Keratinocyte (primary cell): ENCODE data around the gene ACSL6. TPM values are rescaled to one million over a fixed set of nuclear protein-coding genes. Genes with fewer than 3 reads are reported as not detected.

Source experiments
- DNase-seq: peaks from one replicate; pipeline ENCODE4 v3.0.0-alpha.2; 2011; ENCODE audit warnings: low read depth, missing footprints, low spot score
- FAIRE-seq: peaks from 2 replicates; lab custom pipeline; 2011; peaks lifted over from hg19 to GRCh38; lab: Jason Lieb, UNC
- H2AFZ ChIP-seq: 2 replicates; pipeline ENCODE4 v1.6.0; 2012; ENCODE audit warnings: low read length, control low read depth, inconsistent platforms; ENCODE audit not compliant: control insufficient read depth
- H3K27ac ChIP-seq: 2 replicates; pipeline ENCODE4 v1.5.1; 2011; ENCODE audit warnings: low read length; ENCODE audit not compliant: control insufficient read depth, insufficient read depth
- H3K27me3 ChIP-seq: 3 replicates; pipeline ENCODE4 v1.6.0; 2011; ENCODE audit warnings: low read length; ENCODE audit not compliant: control insufficient read depth, insufficient read depth; ENCODE audit errors: extremely low read depth
- H3K36me3 ChIP-seq, 2 experiments: 2 replicates in 1 of 2; 3 replicates in 1 of 2; pipeline ENCODE4 v1.5.1; 2011; ENCODE audit warnings: low read length in 2 of 2, mild to moderate bottlenecking in 1 of 2; ENCODE audit not compliant: control insufficient read depth in 2 of 2, insufficient read depth in 2 of 2; ENCODE audit errors: extremely low read depth in 1 of 2
- H3K4me1 ChIP-seq: 3 replicates; pipeline ENCODE4 v1.5.1; 2011; ENCODE audit warnings: low read length; ENCODE audit not compliant: control insufficient read depth, insufficient read depth; ENCODE audit errors: extremely low read depth
- H3K4me2 ChIP-seq: 3 replicates; pipeline ENCODE4 v1.6.0; 2011; ENCODE audit warnings: low read depth, low read length; ENCODE audit not compliant: control insufficient read depth, insufficient read depth; ENCODE audit errors: extremely low read depth
- H3K4me3 ChIP-seq, 3 experiments: fragments of 200-600 bp in 1 of 3; sonication (generic) in 1 of 3; 2 replicates in 2 of 3; 3 replicates in 1 of 3; pipeline ENCODE4 v1.5.1; 2011 to 2016; ENCODE audit warnings: low read length in 3 of 3, mild to moderate bottlenecking in 3 of 3, control low read depth in 2 of 3, inconsistent platforms in 1 of 3, low read depth in 1 of 3, mixed read lengths in 1 of 3, mixed run types in 1 of 3, moderate library complexity in 1 of 3; ENCODE audit not compliant: control insufficient read depth in 2 of 3, insufficient read depth in 2 of 3; ENCODE audit errors: extremely low read depth in 1 of 3
- H3K79me2 ChIP-seq: 2 replicates; pipeline ENCODE4 v1.6.0; 2012; ENCODE audit warnings: low read length; ENCODE audit not compliant: control insufficient read depth, insufficient read depth
- H3K9ac ChIP-seq: 3 replicates; pipeline ENCODE4 v1.6.0; 2011; ENCODE audit warnings: low read length; ENCODE audit not compliant: control insufficient read depth, insufficient read depth; ENCODE audit errors: extremely low read depth
- H3K9me1 ChIP-seq: 3 replicates; pipeline ENCODE4 v1.6.0; 2011; ENCODE audit warnings: low read length; ENCODE audit not compliant: control insufficient read depth, insufficient read depth; ENCODE audit errors: extremely low read depth
- H3K9me3 ChIP-seq: 2 replicates; pipeline ENCODE4 v1.5.1; 2012; ENCODE audit warnings: low read depth, low read length; ENCODE audit not compliant: control insufficient read depth
- H4K20me1 ChIP-seq: 3 replicates; pipeline ENCODE4 v1.6.0; 2011; ENCODE audit warnings: low read length; ENCODE audit not compliant: control insufficient read depth, insufficient read depth; ENCODE audit errors: extremely low read depth
- EZH2 ChIP-seq: IDR thresholded peaks from one replicate; pipeline ENCODE4 v1.6.1; 2012; ENCODE audit warnings: inconsistent platforms, mild to moderate bottlenecking, low read length, moderate library complexity
- dilution Hi-C: fragments of 300-500 bp; cut with MboI; formaldehyde crosslinking; loops from one replicate; pipeline ENCODE4 v1.7.0; 2020; ENCODE audit warnings: low sequenced_read_pairs; ENCODE audit not compliant: extremely low pct_ligation_motif_present
- polyA plus RNA-seq, 5 experiments: library from polyadenylated mRNA; depleted of rRNA in 3 of 5; stranded (reverse) in 3 of 5; stranded (forward) in 1 of 5; unstranded in 1 of 5; fragments of >200 nt; gene quantifications; 1 replicate in 1 of 5; 2 replicates in 3 of 5; 3 replicates in 1 of 5; pipeline versions ENCODE4 v1.2.1 to v1.2.3, GENCODE V29; 2011 to 2012; ENCODE audit warnings: missing spikeins in 2 of 5, low read depth in 1 of 5, low replicate concordance in 1 of 5
- TF ChIP-seq, protein P1 (sequence below), 3 experiments: IDR thresholded peaks in 1 of 3; conservative IDR thresholded peaks in 1 of 3; optimal IDR thresholded peaks in 1 of 3; 2 replicates in 2 of 3; 3 replicates in 1 of 3; pipeline versions ENCODE3 to v1.5.1; 2011; ENCODE audit warnings: low read length in 3 of 3, mild to moderate bottlenecking in 3 of 3, moderate library complexity in 2 of 3, control low read depth in 1 of 3, inconsistent platforms in 1 of 3; ENCODE audit not compliant: insufficient read depth in 2 of 3; ENCODE audit errors: extremely low read depth in 1 of 3

ACSL6 gene
- polyA plus RNA-seq, 1 donor (not counting 4 experiments of a cell fraction or from before 2014, with no cell fraction given) = 0.18 TPM

DNA sequence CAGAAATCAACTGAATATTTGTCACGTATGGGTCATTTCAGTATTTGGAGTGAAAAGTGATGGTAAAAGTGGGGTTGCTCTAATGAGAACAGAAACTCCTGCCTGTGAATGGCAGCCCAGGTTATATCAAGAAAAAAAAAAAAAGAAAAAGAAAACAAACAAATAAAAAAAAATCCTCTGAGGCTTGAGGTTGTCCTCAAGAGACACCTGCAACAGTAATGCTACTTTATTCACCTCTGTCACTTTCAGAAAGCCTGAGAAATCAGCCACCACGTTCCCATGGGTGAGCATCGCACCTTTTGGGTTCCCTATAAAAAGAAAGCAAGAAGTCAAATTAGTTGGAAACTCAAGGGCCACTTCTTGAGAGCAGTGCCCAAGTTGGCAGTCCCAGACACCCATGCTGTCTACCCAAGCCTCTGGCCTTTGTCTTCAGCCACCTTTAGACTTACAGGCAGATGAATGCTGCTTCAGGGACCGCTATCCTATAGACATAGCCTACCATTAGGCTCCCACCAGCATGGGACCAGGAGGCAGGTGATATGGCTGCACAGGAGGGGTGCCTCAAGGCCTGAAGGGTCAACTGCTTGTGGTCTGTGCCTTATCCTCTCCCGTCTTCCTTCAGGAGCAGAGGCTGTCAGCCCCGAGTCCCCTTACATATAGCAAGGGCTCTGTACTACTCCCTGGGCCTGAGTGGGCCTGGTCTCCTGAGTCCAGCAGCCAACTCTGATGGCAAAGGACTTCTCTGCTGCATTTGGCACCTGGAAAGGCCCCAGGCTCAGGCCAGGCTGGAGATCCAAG, 34.8 kb downstream of the ACSL6 start:
- no peak overlapping the region for H3K4me2 ChIP-seq
- H3K4me1 ChIP-seq = no peaks in the 10 kb centered on the region
- no peaks in the 10 kb centered on the region for H3K36me3 ChIP-seq
- no peaks in the 10 kb centered on the region for H3K9me1 ChIP-seq
- H3K79me2 ChIP-seq = no peaks in the 10 kb centered on the region
- no peaks in the 10 kb centered on the region for H4K20me1 ChIP-seq
- no peaks in the 10 kb centered on the region for H3K9me3 ChIP-seq
- no peak for FAIRE-seq
- TF ChIP-seq EZH2 = no peak
- TF ChIP-seq, protein P1, sequence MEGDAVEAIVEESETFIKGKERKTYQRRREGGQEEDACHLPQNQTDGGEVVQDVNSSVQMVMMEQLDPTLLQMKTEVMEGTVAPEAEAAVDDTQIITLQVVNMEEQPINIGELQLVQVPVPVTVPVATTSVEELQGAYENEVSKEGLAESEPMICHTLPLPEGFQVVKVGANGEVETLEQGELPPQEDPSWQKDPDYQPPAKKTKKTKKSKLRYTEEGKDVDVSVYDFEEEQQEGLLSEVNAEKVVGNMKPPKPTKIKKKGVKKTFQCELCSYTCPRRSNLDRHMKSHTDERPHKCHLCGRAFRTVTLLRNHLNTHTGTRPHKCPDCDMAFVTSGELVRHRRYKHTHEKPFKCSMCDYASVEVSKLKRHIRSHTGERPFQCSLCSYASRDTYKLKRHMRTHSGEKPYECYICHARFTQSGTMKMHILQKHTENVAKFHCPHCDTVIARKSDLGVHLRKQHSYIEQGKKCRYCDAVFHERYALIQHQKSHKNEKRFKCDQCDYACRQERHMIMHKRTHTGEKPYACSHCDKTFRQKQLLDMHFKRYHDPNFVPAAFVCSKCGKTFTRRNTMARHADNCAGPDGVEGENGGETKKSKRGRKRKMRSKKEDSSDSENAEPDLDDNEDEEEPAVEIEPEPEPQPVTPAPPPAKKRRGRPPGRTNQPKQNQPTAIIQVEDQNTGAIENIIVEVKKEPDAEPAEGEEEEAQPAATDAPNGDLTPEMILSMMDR (optimal IDR thresholded peaks at IDR 0.05 in 1 of 3, IDR thresholded peaks at IDR 0.05 in 1 of 3, conservative IDR thresholded peaks at IDR 0.05 in 1 of 3; ENCODE audit: extremely low read depth in 1 of 3, insufficient read depth in 2 of 3, low read length in 3 of 3) = no peak
- dilution Hi-C loops = no loop called here
- DNase-seq = no peak
- no peaks in the 10 kb centered on the region for H3K27me3 ChIP-seq
- H2AFZ ChIP-seq = no peak overlapping the region
- no peak overlapping the region for H3K9ac ChIP-seq
- no peak overlapping the region for H3K27ac ChIP-seq
- H3K4me3 ChIP-seq = no peak overlapping the region

DNA sequence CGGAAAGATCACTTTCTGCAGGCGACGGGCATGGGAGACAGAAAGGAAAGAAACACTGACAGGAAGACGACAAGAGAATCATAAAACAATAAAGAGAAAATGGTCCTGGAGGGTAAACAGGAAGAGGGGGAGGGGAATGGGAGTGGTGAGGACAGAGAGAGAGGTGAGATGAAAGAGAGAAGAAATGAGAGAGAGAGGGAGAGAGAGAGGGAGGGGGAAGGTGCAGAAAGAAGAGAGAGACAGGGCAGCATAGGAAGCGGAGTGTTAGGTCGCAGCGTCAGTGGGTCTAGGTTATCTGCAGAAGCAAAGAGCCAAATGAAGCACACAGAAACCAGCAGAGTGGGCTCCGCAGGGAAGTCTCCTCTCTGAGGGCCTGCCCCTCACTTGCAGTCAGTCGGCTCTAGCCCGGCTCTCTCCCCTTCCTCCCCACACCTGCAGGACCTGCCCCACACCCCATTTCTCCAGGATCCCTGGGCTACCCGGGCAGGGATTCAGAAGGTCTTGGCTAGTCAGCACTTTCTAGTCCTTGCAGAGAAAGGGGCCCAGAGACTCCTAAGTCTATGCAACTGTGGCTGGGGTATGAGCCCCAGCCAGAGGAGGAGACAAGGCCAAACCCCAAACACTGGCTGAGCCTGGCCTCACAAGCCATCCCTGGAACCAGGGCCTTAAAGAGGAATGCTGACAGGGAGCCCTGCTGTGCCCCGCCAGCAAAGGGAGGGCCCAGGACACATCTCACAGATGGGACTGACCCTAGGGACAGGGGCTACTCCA, 36.3 kb downstream of the ACSL6 start:
- Histone ChIP-seq H2AFZ (no peak overlapping the region), H3K79me2 (no peaks in the 10 kb centered on the region), H3K4me1 (no peaks in the 10 kb centered on the region), H3K4me2 (no peak overlapping the region), H3K4me3 (no peak overlapping the region), H4K20me1 (no peaks in the 10 kb centered on the region), H3K9me3 (no peaks in the 10 kb centered on the region), H3K36me3 (no peaks in the 10 kb centered on the region), H3K27ac (no peak overlapping the region), H3K9ac (no peak overlapping the region), H3K9me1 (no peaks in the 10 kb centered on the region), H3K27me3 (no peaks in the 10 kb centered on the region)
- no peak for DNase-seq
- FAIRE-seq = no peak
- TF ChIP-seq EZH2 = no peak
- TF ChIP-seq, protein P1 (optimal IDR thresholded peaks at IDR 0.05 in 1 of 3, IDR thresholded peaks at IDR 0.05 in 1 of 3, conservative IDR thresholded peaks at IDR 0.05 in 1 of 3; ENCODE audit: extremely low read depth in 1 of 3, insufficient read depth in 2 of 3, low read length in 3 of 3) = no peak
- dilution Hi-C loops = no loop called here
